DND-41 (cell line): ENCODE results near the gene CTSE.

Experiments
- ATAC-seq: fragments of 200-7000 bp; cut with Tn5 transposase; 3 replicates; pipeline ENCODE4 v1.9.1; 2021; ENCODE audit warnings: low read depth; ENCODE audit not compliant: insufficient read depth
- DNase-seq: peaks from one replicate; pipeline ENCODE4 v3.0.0-alpha.2; 2020
- H2AFZ ChIP-seq: 2 replicates; pipeline ENCODE4 v1.6.0; 2012; ENCODE audit warnings: low read depth, low read length
- H3K27ac ChIP-seq: 2 replicates; pipeline ENCODE4 v1.5.1; 2012; ENCODE audit warnings: low read length, inconsistent platforms
- H3K27me3 ChIP-seq: fragments of 200-600 bp; sonication (generic); 2 replicates; pipeline ENCODE4 v1.6.0; 2012; ENCODE audit warnings: low read length, mild to moderate bottlenecking, inconsistent platforms; ENCODE audit not compliant: insufficient read depth, poor library complexity
- H3K36me3 ChIP-seq: 2 replicates; pipeline ENCODE4 v1.5.1; 2012; ENCODE audit warnings: low read length, inconsistent platforms; ENCODE audit not compliant: insufficient read depth
- H3K4me1 ChIP-seq: 2 replicates; pipeline ENCODE4 v1.5.1; 2012; ENCODE audit warnings: mild to moderate bottlenecking, low read length; ENCODE audit not compliant: insufficient read depth
- H3K4me2 ChIP-seq: 2 replicates; pipeline ENCODE4 v1.6.0; 2012; ENCODE audit warnings: mild to moderate bottlenecking, moderate library complexity, low read length, inconsistent platforms; ENCODE audit not compliant: insufficient read depth
- H3K4me3 ChIP-seq, 2 experiments: fragments of 200-600 bp in 1 of 2; shearing (Covaris generic) in 1 of 2; 2 replicates each; pipeline ENCODE4 v1.5.1; 2012 to 2016; ENCODE audit warnings: inconsistent platforms in 2 of 2, low read length in 2 of 2, mild to moderate bottlenecking in 2 of 2, low read depth in 1 of 2, moderate library complexity in 1 of 2
- H3K79me2 ChIP-seq: 2 replicates; pipeline ENCODE4 v1.6.0; 2012; ENCODE audit warnings: low read length, inconsistent platforms; ENCODE audit not compliant: insufficient read depth
- H3K9ac ChIP-seq: 2 replicates; pipeline ENCODE4 v1.6.0; 2012; ENCODE audit warnings: low read depth, mild to moderate bottlenecking, inconsistent platforms, low read length, moderate library complexity
- H3K9me3 ChIP-seq: 2 replicates; pipeline ENCODE4 v1.5.1; 2012; ENCODE audit warnings: low read length, moderate library complexity, mild to moderate bottlenecking, inconsistent platforms; ENCODE audit not compliant: insufficient read depth, severe bottlenecking
- H4K20me1 ChIP-seq: 2 replicates; pipeline ENCODE4 v1.6.0; 2012; ENCODE audit warnings: low read length; ENCODE audit not compliant: insufficient read depth
- EZH2 ChIP-seq: IDR thresholded peaks from 3 replicates; pipeline ENCODE4 v1.6.1; 2012; ENCODE audit warnings: borderline replicate concordance, low read depth, mild to moderate bottlenecking, moderate library complexity, low read length, inconsistent platforms; ENCODE audit not compliant: severe bottlenecking
- TF ChIP-seq, protein P1 (sequence below): IDR thresholded peaks from 2 replicates; pipeline ENCODE4 v1.5.1; 2012; ENCODE audit warnings: borderline replicate concordance, low read length, moderate library complexity, mild to moderate bottlenecking; ENCODE audit not compliant: poor library complexity, severe bottlenecking; ENCODE audit errors: extremely low read depth

The CTSE gene

DNA sequence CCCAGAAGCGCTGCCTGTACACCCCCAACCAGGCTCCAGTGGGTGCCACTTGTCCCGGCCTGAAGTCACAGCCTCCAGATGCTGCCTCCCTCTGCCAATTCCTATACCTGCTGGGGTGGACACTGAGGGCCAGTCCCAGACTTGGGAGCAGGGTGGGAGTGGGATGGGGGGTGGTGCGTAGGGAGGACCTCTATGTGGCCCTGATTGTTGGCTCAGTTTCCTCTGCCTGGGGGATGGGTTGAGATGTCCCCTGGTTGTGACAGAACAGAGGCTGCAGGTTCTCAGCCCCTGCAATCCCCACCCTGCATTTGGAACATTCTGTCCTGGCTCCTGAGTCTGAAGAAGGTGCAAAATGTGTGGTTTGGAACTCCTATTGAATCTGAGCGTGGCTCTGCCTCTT is 47.7 kb downstream of the CTSE start:
- H4K20me1 ChIP-seq, result peaks cover 16% of the 10 kb centered on the region; the same call in 1 of the 2 replicates
- H3K4me3 ChIP-seq, result no peak overlapping the region
- no peak overlapping the region for H3K9ac ChIP-seq
- no peaks in the 10 kb centered on the region for H3K4me1 ChIP-seq
- H3K9me3 ChIP-seq, result no peaks in the 10 kb centered on the region
- no peaks in the 10 kb centered on the region for H3K36me3 ChIP-seq
- H3K4me2 ChIP-seq, result no peak overlapping the region
- no peak overlapping the region for H2AFZ ChIP-seq
- no peaks in the 10 kb centered on the region for H3K79me2 ChIP-seq
- ATAC-seq (no peak), DNase-seq (no peak)
- H3K27me3 ChIP-seq, result no peaks in the 10 kb centered on the region
- H3K27ac ChIP-seq, result no peak overlapping the region
- TF ChIP-seq EZH2, result no peak
- TF ChIP-seq, protein P1, sequence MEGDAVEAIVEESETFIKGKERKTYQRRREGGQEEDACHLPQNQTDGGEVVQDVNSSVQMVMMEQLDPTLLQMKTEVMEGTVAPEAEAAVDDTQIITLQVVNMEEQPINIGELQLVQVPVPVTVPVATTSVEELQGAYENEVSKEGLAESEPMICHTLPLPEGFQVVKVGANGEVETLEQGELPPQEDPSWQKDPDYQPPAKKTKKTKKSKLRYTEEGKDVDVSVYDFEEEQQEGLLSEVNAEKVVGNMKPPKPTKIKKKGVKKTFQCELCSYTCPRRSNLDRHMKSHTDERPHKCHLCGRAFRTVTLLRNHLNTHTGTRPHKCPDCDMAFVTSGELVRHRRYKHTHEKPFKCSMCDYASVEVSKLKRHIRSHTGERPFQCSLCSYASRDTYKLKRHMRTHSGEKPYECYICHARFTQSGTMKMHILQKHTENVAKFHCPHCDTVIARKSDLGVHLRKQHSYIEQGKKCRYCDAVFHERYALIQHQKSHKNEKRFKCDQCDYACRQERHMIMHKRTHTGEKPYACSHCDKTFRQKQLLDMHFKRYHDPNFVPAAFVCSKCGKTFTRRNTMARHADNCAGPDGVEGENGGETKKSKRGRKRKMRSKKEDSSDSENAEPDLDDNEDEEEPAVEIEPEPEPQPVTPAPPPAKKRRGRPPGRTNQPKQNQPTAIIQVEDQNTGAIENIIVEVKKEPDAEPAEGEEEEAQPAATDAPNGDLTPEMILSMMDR, result no peak

- TF ChIP-seq EZH2, result no peak
- TF ChIP-seq, protein P1, result no peak
- H3K79me2 ChIP-seq, result no peaks in the 10 kb centered on the region
- H3K4me2 ChIP-seq, result no peak overlapping the region
These were observed 48.2 kb downstream of the CTSE start for GRCh38 chr1:205975387-205975998.

GRCh38 chr1:205974712-205975111 is 49.0 kb downstream of the CTSE start:
- Histone ChIP-seq H3K27me3 (no peaks in the 10 kb centered on the region), H3K4me3 (no peak overlapping the region), H3K9me3 (no peaks in the 10 kb centered on the region), H3K79me2 (no peaks in the 10 kb centered on the region), H4K20me1 (peaks cover 16% of the 10 kb centered on the region; the same call in 1 of the 2 replicates), H3K4me2 (no peak overlapping the region), H3K36me3 (no peaks in the 10 kb centered on the region), H3K9ac (no peak overlapping the region), H2AFZ (no peak overlapping the region), H3K4me1 (no peaks in the 10 kb centered on the region), H3K27ac (no peak overlapping the region)
- no peak for ATAC-seq
- TF ChIP-seq, protein P1, result no peak
- no peak for TF ChIP-seq EZH2
- DNase-seq, result no peak

More at GRCh38 chr1:205975387-205975998, 48.2 kb downstream of the CTSE start:
- Histone ChIP-seq H3K4me1 (no peaks in the 10 kb centered on the region), H2AFZ (no peak overlapping the region), H4K20me1 (peaks cover 16% of the 10 kb centered on the region; the same call in 1 of the 2 replicates), H3K36me3 (no peaks in the 10 kb centered on the region), H3K27ac (no peak overlapping the region), H3K9me3 (no peaks in the 10 kb centered on the region), H3K4me3 (no peak overlapping the region), H3K27me3 (no peaks in the 10 kb centered on the region), H3K9ac (no peak overlapping the region)
- DNase-seq (no peak), ATAC-seq (no peak)
